ENCODE data around the gene NPFFR2.
"Not testable (repeated sequence)": the region's sequence is repeated elsewhere in the genome, so short reads cannot be mapped to it uniquely, and the experiment has no call there.

The NPFFR2 gene

DNA sequence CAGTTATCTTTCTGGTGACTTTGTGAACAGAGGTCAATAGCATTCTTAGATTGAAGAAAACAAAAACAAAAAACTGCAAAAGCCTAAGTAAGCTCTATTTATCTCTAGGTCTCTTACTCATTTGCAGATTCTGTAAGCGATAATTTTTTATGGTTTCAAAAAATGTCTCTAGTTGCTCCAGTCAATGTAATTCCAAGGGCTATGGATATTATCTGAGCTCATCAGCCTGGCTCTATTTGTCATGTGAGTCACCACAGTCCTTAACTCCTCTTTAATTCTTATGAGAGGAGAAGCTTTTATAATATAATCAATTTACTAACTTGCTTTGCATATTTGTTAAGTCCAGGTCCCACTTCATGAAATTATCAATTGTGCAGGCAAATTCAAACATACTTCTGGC lies 79.1 kb downstream of the NPFFR2 start:
- no peak for DNase-seq (ENCODE audit: extremely low read depth in 1 of 2, low read depth in 1 of 2)

GRCh38 chr4:72111863-72112262 lies 80.1 kb downstream of the NPFFR2 start:
- DNase-seq (ENCODE audit: extremely low read depth in 1 of 2, low read depth in 1 of 2), result no peak

DNA sequence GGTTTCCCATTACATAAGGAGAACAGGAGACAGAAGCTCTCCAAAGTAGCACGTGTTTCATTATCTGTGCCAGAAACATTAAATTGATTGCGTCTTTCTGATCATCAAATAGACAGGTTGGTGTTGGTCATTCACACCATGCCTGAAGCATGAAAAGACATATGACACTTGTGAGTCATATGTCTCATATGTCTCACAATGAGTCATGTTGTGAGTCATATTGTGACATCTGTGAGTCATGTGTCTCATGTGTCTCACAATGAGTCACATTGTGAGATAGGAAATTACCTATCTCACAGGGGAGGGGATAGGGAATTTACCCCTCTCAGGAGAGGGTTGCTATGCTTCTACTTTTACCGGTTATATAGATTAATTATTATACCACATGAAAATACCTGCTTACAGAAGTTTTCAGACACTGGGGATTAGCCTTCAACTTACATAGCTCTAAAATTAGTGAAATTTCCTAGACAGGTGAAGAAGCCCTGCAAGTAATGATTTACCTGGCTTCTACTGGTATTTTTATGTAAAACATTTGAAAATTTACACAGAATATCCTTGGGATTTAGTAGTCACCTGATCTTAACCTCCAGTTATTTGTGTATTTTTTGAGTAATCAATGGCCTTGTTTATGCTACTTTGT lies 80.8 kb downstream of the NPFFR2 start:
- peak in 1 of 2 donors; percentile 2 for DNase-seq (ENCODE audit: extremely low read depth in 1 of 2, low read depth in 1 of 2)

GRCh38 chr4:72118017-72118416 lies 86.2 kb downstream of the NPFFR2 start:
- no peak for DNase-seq (ENCODE audit: extremely low read depth in 1 of 2, low read depth in 1 of 2)

DNA sequence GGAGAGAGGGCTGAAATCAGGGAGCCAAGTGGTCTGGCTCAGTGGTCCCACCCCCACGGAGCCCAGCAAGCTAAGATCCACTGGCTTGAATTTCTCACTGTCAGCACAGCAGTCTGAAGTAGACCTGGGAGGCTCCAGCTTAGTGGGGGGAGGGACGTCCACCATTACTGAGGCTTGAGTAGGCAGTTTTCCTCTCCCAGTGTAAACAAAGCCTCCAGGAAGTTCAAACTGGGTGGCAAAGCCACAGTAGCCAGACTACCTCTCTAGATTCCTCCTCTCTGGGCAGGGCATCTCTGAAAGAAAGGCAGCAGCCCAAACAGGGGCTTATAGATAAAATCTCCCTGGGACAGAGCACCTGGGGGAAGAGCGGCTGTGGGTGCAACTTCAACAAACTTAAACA lies 88.1 kb downstream of the NPFFR2 start:
- no peak for DNase-seq (ENCODE audit: extremely low read depth in 1 of 2, low read depth in 1 of 2)

- DNase-seq (ENCODE audit: extremely low read depth in 1 of 2, low read depth in 1 of 2), result no peak
These were observed 96.9 kb downstream of the NPFFR2 start for GRCh38 chr4:72128741-72129140.

GRCh38 chr4:72136429-72136828 lies 104.6 kb downstream of the NPFFR2 start:
- DNase-seq (ENCODE audit: extremely low read depth in 1 of 2, low read depth in 1 of 2), result no peak

GRCh38 chr4:72139997-72140396 lies 108.2 kb downstream of the NPFFR2 start:
- not testable (repeated sequence) for DNase-seq (ENCODE audit: extremely low read depth in 1 of 2, low read depth in 1 of 2)

GRCh38 chr4:72144241-72144640 lies 112.4 kb downstream of the NPFFR2 start:
- no peak for DNase-seq (ENCODE audit: extremely low read depth in 1 of 2, low read depth in 1 of 2)

DNA sequence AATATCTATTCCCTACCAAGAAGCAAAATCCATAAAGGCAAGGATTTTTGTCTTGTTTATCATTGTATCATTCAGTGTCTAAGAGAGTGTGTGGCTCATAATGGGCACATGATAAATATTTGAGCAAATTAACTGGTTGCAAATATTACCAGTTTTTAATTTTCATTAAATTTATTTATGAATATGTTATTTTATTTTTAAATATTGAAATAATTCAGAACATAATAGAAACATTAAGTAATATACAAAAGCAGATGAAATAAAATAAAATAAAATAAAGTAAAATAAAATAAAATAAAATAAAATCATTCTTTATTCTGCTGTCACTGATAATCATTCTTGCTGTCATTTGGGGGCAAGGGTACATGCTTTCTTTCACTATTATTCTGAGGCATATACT lies 120.9 kb downstream of the NPFFR2 start:
- no peak for DNase-seq (ENCODE audit: extremely low read depth in 1 of 2, low read depth in 1 of 2)

GRCh38 chr4:72153634-72154033 lies 121.8 kb downstream of the NPFFR2 start:
- DNase-seq (ENCODE audit: extremely low read depth in 1 of 2, low read depth in 1 of 2), result not testable (repeated sequence)

- DNase-seq (ENCODE audit: extremely low read depth in 1 of 2, low read depth in 1 of 2), result not testable (repeated sequence)
These were observed 137.5 kb downstream of the NPFFR2 start for GRCh38 chr4:72169285-72169684.

- DNase-seq (ENCODE audit: extremely low read depth in 1 of 2, low read depth in 1 of 2), result no peak
These were observed 138.1 kb downstream of the NPFFR2 start for GRCh38 chr4:72169861-72170260.

- no peak for DNase-seq (ENCODE audit: extremely low read depth in 1 of 2, low read depth in 1 of 2)
These were observed 140.0 kb downstream of the NPFFR2 start for GRCh38 chr4:72171761-72172160.

- DNase-seq (ENCODE audit: extremely low read depth in 1 of 2, low read depth in 1 of 2), result no peak
These were observed 147.5 kb downstream of the NPFFR2 start for GRCh38 chr4:72179342-72179741.

DNA sequence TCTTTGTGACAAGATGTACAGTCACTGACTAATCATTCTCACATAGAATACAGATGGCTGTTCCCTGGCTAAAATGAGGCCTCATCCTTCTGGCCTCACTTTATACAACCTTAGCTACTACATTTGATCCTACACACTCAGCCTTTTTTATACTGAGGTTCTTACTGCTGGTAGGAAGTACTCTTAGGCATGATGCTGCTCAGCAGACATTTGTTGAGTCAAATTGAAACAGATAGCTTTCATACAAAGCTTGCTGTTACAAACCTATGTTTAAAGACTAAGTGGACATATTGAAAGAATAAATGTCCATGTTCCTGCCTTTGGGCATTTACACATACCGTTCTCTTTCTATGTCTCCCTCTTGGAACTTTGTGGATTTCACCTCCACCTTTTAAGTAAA lies 154.9 kb downstream of the NPFFR2 start:
- no peak for DNase-seq (ENCODE audit: extremely low read depth in 1 of 2, low read depth in 1 of 2)

GRCh38 chr4:72194046-72194445 lies 162.2 kb downstream of the NPFFR2 start:
- DNase-seq (ENCODE audit: extremely low read depth in 1 of 2, low read depth in 1 of 2), result no peak

- no peak for DNase-seq (ENCODE audit: extremely low read depth in 1 of 2, low read depth in 1 of 2)
These were observed 162.7 kb downstream of the NPFFR2 start for GRCh38 chr4:72194453-72194852.

Measured in stimulated activated CD8-positive, alpha-beta memory T cell treated with anti-CD3 and anti-CD28 coated beads, Interleukin-7, amount 100 ng/mL, for 48 hours (primary cell).